GM18499 (cell line): ENCODE results near the gene GABARAP.
"Not testable (repeated sequence)": the region's sequence is repeated elsewhere in the genome, so short reads cannot be mapped to it uniquely, and the experiment has no call there.

Experiments used
- ATAC-seq: cut with Tn5 transposase; IDR thresholded peaks from one replicate; pipeline ENCODE4 v1.9.1; 2021; ENCODE audit warnings: moderate number of reproducible peaks; ENCODE audit not compliant: insufficient read depth, unreplicated experiment

GABARAP gene

DNA sequence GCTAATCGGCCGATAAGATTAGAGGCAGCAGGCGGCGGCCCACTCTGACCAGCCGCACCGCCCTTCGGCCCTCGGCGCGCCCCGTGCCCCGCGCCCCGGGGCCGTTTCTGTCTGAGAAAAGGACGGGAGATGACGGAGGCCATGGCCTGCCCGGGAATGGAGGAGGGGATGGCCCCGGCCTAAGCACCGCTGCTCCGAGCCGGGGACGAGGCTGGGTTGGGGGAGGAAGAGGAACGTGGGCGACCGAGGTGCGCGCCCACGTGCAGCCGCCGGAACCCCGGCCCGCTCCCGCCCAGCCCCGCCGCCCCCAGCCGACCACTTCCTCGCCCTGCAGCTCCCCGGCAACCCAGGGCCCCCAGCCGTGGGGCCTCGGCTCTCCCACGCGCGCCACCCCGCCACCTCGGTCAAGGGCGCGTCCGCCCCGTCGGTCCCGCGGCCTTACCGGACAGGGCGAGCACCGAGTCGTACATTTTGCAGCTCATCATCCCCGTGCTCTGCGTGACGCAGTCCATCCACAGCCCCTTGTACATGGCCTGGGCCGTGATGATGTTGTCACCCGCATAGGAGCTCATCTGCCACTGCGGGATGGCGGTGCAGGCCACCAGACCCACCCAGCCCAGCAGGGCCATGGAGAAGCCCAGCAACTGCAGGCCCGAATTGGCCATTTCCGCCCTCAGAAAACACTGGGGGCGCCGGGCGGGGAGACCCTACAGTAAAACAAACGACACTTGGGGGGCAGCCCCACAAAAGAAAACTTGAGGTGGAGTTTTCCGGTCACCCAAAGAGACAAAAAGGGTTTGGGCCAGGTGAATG lies 19.3 kb upstream of the GABARAP start:
- ATAC-seq: no peak

DNA sequence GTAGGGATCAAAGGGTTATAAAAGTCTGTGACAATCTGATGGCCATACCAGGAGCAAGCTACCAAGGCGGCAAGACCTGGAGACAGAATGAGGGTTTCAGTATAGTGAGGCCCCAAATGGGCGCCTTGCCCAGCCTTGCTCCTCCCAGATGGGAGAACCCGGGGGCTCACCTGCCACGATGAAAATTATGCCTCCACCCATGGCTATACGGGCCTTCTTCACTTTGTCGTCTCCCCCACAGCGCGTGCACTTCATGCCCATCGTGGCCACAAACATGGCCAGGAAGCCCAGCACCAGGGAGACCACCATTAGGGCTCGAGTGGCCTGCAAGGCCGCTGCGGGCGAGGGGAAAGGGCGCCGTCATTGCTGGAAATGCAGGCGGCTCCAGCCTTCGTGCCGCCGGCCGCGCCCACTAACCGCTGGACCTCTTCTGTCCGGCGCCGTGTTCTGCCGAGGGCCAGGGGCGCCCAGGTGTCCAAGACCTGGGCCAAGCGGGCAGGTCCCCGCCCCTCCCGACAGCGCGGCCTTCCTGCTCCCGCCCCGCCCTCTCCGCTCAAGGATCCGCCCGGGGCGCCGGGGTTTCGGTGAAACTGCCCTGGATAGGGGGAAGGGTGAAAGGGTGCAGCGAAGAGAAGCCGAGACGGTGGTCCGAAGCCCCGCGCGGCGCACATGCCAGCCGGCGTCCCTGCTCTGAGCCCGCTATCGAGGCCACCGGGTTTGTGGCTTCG lies 18.6 kb upstream of the GABARAP start:
- ATAC-seq: no peak

GRCh38 chr17:7260151-7260550 lies 17.9 kb upstream of the GABARAP start:
- no peak for ATAC-seq

DNA sequence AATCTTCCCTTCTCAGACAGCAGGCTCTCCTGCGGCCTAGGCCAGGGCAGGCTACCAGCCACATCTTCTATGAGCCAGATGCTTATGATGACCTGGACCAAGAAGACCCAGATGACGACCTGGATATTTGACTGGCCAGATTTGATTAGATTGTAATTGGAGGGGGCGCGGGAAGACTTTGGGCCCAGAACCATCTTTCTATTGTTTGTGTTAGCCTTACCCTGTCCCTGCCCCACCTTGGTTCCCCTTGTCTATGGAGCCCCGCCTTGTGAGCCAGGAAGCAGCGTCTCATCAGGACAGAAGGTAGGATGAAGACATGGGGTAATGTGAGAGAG lies 17.3 kb upstream of the GABARAP start:
- ATAC-seq: no peak

- ATAC-seq: no peak
Measured at GRCh38 chr17:7258731-7259554, 16.7 kb upstream of the GABARAP start.

- no peak for ATAC-seq
Measured at GRCh38 chr17:7256766-7257456, 14.7 kb upstream of the GABARAP start.

DNA sequence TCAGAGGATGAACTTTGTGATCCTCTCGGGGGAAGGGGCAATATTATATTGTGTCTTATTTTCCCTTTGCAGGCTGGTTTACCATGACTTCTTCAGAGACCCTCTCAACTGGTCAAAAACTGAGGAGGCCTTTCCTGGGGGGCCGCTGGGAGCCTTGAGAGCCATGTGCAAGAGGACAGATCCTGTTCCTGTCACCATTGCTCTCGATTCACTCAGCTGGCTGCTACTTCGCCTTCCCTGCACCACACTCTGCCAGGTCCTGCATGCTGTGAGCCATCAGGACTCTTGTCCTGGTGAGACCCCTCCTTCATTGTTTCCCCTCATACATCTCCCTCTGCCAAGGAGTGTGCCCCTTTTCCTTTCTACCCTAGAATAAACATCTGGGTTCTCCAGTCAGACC lies 12.3 kb upstream of the GABARAP start:
- no peak for ATAC-seq

GRCh38 chr17:7253082-7253481 lies 10.8 kb upstream of the GABARAP start:
- ATAC-seq: no peak

DNA sequence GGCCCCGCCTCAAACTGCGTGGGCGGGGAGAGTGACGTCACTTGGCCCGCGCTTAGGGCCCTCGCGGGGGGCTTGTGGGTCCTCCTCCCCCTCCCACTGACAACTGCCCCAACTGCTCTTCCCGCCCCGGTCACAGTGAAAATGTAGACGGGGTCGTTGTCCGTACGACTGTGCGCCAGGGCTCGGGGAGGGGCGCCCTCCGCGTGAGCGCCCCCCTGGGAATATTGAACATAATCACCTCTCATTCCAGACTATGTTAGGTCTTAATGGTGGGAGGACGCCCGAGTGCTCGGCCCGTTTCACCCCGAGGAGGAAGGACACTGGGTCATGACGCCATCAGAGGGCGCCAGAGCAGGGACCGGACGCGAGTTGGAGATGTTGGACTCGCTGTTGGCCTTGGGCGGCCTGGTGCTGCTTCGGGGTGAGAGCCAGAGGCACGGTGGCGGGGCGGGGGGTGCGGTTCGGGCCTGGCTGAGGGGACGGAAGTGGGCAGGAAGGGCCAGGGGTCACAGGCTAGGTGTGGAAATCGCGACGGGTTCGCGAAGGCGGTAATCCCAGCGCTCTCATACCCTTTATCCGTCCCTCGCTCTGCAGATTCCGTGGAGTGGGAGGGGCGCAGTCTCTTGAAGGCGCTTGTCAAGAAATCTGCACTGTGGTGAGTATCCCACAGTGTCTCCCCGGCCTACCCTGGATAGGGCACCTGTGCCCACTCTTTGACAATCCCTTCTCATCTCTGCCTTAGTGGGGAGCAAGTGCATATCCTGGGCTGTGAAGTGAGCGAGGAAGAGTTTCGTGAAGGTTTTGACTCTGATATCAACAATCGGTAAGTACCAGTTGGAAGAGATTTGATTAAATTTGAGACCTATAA lies 10.2 kb upstream of the GABARAP start, which contains the start of gene ELP5:
Gene ELP5, plus strand, starts transcription at position 40 of the 868 bp plus-strand sequence. Its CDS starts 336 bp downstream, at position 376.
- ATAC-seq: peak; percentile 32

- peak; percentile 77 for ATAC-seq
Measured at GRCh38 chr17:7251661-7252175, 9.5 kb upstream of the GABARAP start, which contains the start of gene CTDNEP1. CTDNEP1 (minus strand) TSS chr17:7251734; CDS start chr17:7251296, 438 bp downstream.

GRCh38 chr17:7250695-7251627 lies 8.7 kb upstream of the GABARAP start:
- no peak for ATAC-seq

GRCh38 chr17:7249830-7250229 lies 7.6 kb upstream of the GABARAP start:
- ATAC-seq: no peak

DNA sequence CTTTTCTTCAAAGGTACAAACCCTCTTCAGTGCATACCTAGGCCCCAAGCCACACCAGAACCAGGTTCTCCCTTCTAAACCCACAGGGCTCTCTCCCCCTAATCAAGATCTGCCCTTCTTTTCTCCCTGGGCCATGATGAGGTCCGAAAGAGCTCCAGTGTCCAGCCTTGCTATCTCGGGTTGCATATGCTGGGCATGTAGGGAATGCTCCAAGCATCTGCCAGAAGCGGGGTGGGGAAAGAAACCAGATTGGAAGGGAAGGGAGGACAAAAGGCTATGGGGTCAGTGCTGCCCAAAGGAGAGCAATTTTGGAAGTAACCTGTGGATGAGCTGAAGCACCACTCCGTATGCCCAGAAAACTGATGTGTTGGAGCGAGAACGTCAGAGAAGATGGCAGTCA lies 7.0 kb upstream of the GABARAP start:
- ATAC-seq: no peak

- no peak for ATAC-seq
Measured at GRCh38 chr17:7248796-7249195, 6.5 kb upstream of the GABARAP start.

- no peak for ATAC-seq
Measured at GRCh38 chr17:7246779-7247178, 4.5 kb upstream of the GABARAP start.

DNA sequence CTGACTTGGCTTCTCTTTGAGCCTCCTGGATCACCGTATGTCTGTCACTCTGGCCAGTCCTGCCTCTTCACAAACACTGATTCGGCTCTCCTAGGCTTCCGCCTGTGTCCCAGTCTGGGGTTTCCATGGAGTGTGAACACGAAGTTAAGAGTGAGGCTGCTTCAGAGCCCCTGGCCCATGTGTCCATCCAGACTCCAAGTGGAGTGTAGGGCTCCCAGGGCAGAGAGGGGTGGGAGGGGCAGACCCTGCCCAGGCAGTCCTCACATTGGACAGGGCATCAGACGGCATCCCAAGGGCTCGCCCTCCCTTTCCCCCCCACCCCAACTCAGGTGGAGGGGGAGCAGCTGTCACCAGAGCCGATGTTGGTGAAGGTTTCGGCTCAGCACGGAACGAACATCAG lies 1.6 kb upstream of the GABARAP start:
- ATAC-seq: not testable (repeated sequence)

DNA sequence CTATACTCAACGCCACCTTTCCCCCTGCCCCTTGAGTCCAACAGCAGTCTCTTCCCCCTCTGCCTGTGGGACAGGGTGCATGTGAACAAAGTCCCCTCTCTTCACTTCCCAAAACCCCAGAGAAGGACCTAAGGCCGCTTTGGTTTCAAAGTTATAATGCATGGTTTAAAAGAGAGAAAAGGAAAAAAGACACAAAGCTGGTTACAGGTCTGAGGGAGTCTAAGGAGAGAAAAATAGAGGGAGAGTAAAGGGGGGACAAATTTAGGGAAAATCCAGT lies 1.1 kb upstream of the GABARAP start:
- ATAC-seq: no peak
